Activated CD8-positive, alpha-beta memory T cell treated with anti-CD3 and anti-CD28 coated beads for 24 hours (primary cell): ENCODE measurements around the gene CFL1.
A peak's percentile ranks its signal among the peaks of the same experiment; 100 is the strongest.
"Not testable (repeated sequence)": the region's sequence is repeated elsewhere in the genome, so short reads cannot be mapped to it uniquely, and the experiment has no call there.

Source experiments
- DNase-seq: peaks from one replicate; pipeline ENCODE4 v3.0.0-alpha.2; 2020

The CFL1 gene

DNA sequence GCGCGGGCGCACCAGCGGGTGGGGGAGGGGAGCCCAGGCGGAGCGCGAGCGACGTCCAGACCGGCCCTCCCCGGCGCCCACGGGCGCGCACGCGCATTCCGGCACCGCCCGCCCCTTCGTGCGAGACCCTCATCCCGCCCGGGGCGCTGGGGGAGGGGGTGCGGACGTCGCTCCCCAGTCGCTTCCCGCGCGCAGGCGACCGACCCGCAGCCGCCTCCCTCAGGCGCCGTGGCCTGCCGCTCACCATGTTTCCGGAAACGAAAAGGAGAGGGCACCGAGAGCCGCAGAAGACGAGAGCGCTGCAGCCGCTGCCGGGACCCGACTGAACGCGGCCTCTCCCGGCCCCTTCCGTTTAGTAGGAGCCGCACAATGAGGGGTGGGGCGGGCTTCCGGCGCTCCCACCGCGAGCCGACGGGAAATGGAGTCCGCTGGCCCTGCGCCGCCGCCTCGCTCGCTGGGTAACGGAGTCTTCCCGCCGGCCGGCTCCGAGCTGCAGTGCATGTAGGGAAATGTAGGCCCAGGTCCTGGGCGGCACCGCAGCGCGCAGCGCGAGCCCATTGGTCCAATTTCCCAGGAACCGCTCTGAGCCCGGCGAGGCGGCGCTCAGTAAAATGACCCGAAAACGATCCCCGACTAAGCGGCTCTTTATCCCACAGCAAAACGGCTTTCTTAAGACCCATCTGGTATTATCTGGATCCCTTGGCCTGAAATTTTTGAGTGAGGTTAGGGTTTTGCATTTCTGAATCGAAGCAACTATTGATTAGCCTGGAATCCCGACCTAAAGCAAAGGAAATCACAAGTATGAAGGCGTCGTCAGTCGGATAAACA, at the start of gene CFL1:
Gene CFL1, minus strand, starts transcription at position 328 of the 828 bp plus-strand sequence. Its CDS starts 81 bp downstream, at position 247.
- DNase-seq = peak; percentile 97

DNA sequence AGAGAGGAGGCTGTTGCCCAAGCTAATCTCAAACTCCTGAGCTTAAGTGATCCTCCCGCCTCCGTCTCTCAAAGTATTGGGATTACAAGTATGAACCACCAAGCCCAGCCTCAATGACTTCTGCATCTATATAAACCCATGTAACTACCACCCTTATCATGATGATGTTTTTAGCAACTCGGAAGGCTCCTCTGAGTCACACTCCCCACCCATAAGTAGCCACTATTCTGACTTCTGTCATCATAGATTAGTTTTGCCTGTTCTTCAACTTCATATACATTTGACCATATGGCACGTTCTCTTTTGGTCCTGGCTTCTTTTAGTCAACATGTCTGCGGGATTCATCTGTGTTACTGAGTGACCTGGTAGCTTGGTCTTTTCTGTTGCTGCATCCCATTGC, 48.6 kb upstream of the CFL1 start:
- no peak for DNase-seq

DNA sequence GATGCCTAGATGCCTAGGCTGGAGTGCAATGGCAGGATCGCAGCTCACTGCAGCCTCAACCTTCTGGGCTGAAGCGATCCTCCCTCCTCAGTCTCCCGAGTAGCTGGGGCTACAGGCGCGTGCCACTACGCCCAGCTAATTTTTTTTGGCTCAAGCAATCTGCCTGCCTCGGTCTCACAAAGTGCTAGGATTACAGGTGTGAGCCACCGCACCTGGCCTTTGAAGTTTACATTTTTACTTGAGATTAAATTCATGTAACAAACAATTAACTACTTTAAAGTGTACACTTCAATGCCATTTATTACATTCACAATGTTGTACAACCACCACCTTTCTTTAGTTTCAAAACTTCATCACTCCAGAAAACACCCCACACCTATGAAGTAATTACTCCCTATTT, 45.7 kb upstream of the CFL1 start:
- no peak for DNase-seq

DNA sequence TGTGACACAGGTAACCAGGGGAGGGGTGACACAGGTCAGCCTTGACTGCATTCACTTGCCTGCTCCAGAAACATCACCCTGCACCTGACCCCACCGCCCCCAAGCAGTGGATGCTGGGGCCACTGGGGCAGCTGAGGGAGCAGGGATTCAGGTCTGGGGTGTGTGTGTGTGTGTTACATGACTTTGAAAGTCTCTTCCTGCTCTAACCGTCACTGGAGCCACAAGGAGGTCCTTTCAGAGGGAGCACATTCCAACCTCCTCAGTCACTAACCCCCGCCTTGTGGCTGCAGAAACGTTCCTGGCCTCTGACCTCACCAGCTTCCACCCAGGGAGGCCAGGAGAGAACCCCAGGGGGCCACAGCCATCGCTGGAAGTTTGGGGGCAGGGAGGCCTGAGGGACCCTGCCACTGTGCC, 45.1 kb upstream of the CFL1 start:
- no peak for DNase-seq

DNA sequence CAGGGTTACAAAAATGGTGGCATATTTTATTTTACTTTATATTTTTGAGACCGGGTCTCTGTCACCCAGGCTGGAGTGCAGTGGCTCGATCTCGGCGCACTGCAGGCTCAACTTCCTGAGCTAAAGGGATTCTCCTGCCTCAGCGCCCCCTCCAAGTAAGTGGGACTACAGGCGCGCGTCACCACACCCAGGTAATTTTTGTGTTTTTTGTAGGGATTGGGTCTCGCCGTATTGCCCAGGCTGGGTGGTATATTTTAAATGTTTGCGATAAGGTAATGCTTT, 42.9 kb upstream of the CFL1 start:
- no peak for DNase-seq

DNA sequence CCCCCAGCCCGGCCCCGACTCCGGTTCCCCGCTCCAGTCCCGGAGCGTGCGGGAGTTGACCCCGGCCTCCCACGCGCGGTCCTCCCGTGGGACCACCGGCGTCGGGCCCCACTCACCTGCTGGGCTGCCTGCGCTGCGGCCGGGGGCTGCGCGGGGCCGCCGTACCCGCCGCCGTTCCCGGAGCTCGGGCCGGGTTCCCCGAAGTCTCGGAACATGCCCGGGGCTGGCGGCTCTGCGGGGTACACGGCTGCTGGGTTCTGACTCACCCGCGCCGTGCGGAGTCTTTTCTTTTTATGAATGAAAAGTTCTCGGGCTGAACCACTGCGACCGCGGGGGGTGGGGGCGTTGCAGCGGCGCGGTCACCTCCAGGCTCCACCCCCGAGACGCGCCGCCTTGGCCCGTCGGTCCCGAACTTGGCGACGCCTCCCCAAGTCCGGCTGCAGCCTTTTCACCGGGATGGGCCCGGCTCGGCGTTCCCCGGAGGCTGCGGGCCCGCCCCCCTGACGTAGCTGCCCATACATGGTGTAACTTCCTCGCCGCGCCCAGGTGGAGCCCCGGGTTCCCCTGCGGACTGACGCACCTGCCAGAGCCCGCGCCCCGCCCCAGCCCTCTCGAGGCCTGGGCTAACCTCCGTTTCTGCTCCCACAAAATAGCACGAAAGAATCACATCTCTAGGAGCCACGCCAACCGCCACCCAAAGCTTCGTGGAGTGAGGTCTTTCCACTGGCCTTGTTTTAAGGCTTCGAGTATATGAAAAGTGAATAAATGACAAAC, 42.3 kb upstream of the CFL1 start, which contains the start of gene FOSL1:
Gene FOSL1, minus strand, starts transcription at position 264 of the 774 bp plus-strand sequence. Its CDS starts 49 bp downstream, at position 215.
- DNase-seq = peak; percentile 96

DNA sequence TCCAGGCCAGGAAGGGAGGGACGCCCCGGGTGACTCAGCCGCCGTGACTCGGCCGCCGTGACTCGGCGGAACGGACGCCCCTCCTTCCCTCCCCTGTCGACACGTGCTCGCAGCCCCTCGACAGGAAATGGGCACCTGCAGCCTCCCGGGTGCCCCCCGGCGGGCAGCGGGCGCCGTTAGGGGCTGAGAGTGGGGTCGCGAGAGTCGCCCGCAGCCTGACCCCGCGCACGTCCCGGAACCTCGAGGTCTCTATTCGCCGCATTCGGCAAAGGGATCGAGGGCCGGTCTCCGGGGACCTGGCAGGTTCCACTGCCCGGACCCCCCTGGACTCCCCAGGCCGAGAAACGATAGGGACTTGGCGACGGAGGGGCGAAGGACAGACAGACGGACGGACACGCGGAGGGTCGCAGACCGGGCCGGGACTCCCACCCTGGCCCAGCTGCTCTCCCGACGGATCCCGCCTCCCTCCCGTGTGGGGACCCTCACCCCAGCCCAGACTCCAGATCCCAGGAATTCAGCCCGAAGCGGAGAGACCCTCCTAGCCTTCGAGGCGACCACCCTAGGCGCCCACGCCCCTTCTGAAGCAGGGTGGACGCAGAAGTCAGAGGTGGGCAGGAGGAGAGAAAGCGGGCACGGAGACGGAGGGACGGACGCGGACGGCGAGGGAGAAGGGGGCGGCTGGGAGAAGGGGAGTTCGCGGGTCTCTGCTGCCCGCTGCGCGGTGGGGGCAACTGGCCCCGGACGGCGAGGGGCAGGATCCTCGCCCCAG, 41.6 kb upstream of the CFL1 start:
- peak; percentile 90 for DNase-seq

DNA sequence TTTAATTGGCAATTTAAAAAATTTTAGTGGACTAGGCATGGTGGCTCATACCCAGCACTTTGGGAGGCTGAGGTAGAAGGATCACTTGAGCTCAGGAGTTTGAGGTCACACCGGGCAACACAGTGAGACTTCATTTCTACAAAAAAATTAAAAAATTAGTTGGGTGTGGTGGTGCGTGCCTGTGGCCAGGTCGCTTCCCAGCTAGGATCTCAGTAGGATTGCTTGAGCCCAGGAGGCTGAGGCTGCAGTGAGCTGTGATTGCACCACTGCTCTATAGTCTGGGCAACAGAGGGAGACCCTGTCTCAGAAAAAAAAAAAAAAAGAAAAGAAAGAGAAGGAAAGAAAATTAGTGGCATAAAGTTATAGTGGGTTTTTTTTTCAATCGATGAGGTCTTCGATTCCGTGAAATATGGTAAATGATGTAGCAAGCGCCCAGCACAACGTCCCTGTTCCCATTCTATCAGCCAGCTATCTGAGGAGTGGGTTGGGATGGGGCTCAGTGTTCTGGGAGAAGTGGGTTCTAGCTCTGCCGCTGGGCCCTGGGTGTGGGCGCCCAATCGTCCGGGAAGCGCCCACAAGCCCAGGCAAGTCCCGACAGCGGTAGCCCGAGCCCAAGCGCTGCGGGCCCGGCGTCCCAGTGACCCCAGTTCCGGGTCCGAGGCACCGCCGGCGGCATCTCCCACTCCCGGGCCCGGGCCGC, 40.8 kb upstream of the CFL1 start:
- no peak for DNase-seq

DNA sequence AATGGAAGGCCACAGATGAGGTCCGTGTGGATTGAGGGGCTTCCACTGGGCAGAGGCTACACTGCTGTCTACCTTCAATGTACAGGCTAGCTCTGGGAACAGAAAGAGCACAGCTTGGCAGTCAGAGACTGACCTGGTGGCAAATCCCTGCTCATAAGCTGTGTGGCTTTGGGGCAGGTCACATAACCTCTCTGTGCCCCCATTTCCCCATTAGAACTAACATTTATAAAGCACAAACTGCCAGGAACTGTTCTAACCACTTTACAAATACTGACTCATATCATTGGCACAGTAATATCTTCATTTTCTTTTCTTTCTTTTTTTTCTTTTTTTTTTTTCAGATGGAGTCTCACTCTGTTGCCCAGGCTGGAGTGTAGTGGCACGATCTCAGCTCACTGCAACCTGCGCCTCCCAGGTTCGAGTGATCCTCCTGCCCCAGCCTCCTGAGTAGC, 39.1 kb upstream of the CFL1 start:
- no peak for DNase-seq

DNA sequence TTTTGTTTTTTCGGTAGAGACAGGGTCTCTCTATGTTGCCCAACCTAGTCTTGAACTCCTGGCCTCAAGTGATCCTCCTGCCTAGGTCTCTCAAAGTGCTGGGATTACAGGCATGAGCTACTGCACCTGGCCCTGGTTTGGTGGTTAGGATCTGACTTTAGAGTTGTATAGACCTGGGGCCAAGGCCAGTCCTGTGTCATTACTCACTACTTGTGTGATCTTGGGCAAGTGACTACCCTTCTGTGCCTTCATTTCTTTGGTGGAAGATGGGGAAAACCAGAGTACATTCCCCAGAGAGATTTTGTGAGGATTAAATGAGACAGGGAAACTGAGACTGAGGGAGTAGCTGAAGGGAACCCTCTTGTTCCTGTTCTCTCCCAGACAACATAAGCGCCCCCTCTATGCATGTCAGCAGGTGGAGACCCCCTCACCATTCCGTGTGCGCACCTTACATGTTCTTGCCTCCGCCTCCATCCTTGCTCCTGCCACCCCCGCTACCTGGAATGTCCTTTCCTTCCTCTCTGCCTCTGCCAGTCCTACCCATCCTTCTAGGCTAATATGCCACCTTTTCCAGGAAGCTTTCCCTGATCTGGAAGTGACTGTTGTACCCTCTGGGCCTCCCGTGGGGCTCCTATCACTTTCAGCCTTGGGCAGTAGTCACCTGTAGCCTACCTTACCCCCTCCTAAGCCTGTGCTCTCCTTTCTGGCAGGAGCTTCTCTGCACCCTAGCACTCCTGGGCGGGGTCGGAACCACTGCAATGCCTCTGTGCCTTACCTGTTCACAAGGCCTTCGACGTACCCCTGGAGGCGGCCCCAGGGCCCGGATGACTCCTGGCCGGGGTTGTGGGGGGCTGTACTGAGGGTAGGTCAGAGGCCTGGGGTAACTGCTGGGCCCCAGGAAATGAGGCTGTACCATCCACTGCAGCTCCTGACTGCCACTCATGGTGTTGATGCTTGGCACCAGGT, 38.3 kb upstream of the CFL1 start:
- no peak for DNase-seq

DNA sequence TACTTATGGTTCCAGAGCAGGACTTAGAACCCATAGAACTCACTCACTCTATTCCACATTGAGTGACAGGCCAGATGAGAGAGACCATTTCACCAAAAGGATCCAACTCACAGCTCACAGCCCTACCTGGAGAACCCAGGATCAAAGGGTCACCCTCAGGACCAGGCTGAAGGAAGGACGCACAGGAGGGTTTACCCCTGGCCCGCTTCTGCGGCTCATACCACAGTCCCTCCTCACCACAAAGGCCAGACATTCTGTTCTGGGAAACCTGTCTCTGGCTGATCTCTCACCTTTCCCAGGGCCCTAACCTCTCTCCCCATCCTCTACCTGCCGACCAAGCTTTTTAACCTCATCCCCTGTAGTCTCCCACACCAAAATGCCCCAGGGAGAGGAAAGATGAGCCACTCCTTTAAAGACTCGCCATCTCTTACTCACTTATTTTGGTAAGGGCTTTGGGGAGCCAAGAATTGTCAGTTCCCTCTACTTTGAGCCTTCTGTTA, 37.6 kb upstream of the CFL1 start:
- DNase-seq = no peak

DNA sequence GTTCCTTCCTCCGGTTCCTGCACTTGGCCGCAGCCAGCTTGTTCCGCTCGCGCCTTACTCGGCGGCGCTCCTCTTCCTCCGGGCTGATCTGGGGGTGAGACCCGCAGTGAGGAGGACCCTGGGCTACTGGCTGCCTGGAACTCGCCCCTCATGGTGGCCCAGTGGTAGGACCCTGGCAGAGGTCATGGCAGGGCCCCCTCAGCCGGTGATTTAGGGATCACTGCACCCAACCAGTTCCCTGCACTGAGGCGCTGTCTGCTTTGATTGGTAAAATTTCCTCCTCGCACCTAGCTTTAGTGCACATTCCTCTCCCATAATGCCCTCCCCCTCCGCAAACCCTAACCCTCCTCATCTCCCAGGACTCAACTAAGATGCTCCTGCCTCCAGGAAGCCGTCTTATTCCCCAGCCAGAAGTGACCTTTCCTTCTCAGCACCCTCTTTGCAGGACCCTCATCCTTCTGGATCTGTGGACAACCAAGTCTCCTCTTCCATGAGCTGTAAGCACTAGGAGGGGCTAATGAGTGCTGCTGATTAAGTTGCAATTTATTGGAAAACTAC, 36.1 kb upstream of the CFL1 start:
- DNase-seq = no peak

DNA sequence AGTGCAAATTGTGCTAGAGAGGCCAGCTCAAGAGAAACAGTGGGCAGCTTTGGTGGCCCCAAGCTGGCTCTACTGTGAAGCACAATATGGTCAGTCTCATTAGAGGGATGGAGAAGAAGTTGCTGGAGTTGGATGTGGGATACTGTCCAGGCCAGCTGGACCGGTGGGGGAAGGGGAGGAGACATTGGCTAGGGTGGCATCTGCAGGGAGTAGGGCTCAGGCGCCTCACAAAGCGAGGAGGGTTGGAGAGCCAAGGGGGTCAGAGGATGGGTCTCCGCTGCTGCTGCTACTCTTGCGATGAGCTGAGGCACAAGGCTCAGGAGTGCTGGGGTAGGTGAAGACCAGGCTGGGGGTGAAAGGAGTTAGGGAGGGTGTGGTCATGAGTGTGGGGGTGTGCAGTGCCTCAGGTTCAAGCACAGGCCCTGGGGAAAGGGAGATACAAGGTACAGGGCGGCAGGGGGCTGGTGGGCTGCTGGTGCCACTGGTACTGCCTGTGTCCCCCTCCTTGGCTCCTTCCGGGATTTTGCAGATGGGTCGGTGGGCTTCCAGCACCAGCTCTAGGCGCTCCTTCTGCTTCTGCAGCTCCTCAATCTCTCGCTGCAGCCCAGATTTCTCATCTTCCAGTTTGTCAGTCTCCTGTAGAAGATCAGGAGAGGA, 34.8 kb upstream of the CFL1 start:
- DNase-seq = no peak

DNA sequence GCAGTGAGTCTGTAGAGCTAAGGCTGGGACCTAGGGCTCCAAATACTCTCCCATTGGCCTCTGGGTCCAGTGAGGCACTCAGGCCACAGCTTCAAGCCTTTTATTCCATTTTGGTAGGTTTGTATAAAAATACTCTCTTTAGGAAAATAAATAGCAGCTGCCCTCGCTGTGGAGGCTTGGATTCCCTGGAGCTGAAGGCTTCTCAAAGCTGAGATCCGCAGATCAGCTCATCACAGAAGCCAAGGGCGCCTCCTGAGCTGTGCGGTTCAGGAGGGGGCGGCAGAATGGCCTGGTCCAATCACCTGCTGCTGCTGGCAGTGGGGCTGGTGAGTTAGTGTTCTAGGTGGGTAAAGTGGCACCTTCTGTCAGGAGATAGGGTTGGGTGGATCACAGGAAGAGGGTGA, 34.2 kb upstream of the CFL1 start:
- not testable (repeated sequence) for DNase-seq

DNA sequence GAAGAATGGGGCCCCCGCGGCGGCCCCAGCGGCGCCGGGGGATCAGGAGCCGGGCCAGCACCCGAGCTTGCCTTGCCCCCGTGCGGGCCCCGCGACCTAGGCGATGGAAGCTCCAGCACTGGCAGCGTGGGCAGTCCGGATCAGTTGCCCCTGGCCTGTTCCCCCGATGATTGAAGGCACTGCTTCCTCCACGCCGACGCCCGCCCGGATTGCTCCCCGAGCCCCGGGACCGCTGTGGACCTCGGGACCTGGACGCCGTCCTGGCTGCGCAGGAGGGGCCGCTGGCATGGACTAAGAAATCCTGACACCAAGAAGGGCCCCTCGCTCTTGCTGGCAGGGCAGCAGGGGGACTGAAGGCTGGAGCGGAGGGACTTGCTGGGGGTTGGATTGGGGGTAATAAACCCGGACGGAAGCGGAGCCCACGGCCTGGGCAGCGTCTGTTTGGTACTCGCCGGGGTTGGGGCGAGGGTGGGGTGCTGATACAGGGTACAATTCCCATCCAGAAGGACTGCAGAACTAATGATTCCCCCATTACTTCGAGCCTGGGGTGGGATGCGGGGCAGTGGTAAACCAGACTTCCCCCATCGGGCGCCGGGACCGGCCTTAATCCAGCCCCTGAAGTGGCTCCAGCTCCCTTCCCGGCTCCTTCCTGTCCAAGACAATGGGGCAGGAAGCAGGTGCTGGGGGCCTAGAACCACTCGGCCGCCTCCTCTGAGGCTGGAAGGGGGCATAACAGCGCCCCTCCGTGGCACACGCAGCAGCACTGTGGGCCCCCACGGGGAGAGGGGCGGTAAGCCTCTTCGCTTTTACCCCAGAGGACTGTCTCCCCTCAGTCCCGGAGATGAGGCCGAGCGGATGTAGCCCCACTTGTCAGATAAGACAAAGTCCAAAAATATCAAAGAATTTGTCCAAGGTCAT, 33.5 kb upstream of the CFL1 start:
- DNase-seq = peak; percentile 84

DNA sequence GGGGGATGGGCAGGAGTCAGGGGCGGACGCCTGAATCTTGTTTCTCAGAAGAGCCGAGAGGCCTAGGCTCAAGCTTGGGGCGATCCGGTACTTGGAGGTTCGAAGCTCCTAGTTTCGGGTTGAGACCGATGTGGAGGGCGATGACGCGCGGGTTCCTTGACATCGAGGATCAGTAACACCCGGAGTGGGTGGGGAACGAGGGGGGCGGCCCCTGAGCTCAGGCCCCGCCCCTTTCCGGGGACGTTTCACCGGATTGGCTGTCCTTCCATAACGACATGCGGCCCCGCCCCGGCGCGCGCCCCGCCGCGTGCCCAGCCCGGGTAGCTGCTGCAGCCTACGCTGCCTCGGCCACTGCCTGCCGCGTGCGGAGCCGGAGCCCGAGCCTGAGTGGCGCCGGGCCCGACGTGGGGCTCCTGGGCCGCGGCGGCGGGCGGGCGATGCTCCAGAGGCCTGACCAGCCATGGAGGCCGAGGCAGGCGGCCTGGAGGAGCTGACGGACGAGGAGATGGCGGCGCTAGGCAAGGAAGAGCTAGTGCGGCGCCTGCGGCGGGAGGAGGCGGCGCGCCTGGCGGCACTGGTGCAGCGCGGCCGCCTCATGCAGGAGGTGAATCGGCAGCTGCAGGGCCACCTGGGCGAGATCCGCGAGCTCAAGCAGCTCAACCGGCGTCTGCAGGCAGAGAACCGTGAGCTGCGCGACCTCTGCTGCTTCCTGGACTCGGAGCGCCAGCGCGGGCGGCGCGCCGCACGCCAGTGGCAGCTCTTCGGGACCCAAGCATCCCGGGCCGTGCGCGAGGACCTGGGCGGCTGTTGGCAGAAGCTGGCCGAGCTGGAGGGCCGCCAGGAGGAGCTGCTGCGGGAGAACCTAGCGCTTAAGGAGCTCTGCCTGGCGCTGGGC, 32.6 kb upstream of the CFL1 start, which contains the start of gene CCDC85B:
Gene CCDC85B, plus strand, starts transcription at position 350 of the 895 bp plus-strand sequence. Its CDS starts 111 bp downstream, at position 461.
- peak; percentile 99 for DNase-seq

DNA sequence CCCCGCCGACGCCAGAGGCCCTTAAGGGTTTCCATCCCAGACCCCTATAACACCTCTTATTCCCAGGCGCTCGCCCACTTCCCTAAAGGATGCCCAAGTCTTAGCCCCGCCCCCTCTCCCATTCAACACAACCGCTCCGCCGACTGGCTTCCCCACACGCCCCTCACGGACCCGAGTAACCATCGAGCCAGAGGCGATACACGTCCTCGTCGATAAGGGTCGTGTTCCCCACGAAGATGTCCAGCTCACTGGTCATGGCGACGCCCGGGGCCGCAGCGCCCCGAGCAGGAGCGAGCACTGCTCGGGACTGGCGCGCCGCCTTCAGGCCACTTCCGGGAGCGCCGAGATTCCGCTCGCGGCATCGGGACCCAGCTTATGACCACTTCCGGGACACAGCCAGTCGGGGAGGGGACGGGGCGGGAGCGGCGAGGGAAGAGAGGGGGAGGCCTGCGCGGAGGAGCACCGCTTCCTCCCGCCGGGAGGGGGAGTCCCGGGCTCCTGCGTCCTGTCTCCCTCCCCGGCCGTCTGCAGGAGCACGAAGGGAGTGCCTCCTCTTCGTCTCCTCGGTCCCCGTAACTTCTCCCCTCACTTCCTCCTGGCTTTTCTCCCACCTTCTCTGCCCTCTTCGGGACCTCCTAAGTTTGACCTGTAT, 30.3 kb upstream of the CFL1 start, which contains the start of gene FIBP:
Gene FIBP, minus strand, starts transcription at position 309 of the 652 bp plus-strand sequence. Its CDS starts 53 bp downstream, at position 256.
- DNase-seq = peak; percentile 97
